AG09309 (cell line): ENCODE measurements around the gene FOXP1.

ENCODE experiments used
- DNase-seq: peaks from one replicate; pipeline ENCODE4 v3.0.0-alpha.2; 2010; ENCODE audit warnings: low read depth
- H3K4me3 ChIP-seq: 2 replicates; pipeline ENCODE4 v1.5.1; 2011; ENCODE audit warnings: mild to moderate bottlenecking, low read depth, low read length, moderate library complexity; ENCODE audit not compliant: control insufficient read depth
- CTCF ChIP-seq: IDR thresholded peaks from 2 replicates; pipeline ENCODE4 v1.5.1; 2011; ENCODE audit warnings: mild to moderate bottlenecking, low read depth, low read length, inconsistent platforms; ENCODE audit not compliant: insufficient read depth, control insufficient read depth; ENCODE audit errors: missing control alignments

Gene FOXP1

DNA sequence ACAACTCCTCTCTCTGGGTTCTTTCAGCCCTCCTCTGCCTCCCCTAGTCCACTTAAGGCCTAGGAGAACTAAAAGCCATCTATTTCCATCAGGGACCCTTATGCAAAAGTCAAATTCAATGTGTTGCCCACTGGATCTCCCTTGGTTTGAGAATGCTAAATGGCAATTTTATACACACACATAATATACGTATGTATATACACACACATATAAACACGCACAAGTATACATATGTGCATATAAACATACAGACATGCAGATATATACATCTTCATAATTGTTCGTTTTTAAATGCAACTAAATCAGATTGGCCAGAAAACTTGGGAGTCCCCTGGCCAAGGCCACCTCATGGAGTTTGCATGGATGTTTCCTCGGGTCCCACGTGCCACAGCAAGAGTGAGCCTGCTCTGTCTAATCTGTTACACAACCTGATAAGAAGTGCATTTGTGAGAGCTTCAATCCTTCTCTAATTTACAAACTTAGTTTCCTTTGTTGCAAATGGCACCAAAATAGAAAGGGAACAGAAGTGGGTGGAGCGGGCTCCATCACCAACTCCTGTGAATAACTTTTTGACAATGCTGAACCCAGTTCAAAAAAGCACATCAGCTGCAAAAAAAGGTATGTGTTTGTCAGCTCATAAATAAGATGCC lies 84.2 kb downstream of the FOXP1 start:
- H3K4me3 ChIP-seq: no peak overlapping the region
- TF ChIP-seq CTCF: no peak
- no peak for DNase-seq

DNA sequence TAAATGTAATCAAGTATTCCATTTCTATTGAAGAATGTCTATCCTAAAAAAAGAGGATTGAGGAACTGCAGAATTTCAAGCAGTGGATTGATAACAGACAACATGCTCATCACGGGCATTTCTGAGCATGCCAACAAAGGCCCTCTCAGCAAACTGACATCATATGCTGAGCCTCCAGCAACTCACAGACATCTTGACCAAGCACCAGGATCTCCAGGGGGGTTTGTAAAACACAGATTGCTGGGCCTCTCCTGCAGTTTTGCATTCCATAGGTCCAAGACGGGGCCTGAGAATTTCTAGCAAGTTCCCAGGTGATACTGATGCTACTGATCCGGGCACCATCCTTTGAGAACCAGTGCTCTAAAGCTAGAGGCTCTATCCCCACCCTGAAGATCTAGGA lies 85.0 kb downstream of the FOXP1 start:
- no peak overlapping the region for H3K4me3 ChIP-seq
- DNase-seq: no peak
- no peak for TF ChIP-seq CTCF

GRCh38 chr3:71497971-71498444 lies 85.5 kb downstream of the FOXP1 start:
- no peak for TF ChIP-seq CTCF
- no peak for DNase-seq
- no peak overlapping the region for H3K4me3 ChIP-seq

DNA sequence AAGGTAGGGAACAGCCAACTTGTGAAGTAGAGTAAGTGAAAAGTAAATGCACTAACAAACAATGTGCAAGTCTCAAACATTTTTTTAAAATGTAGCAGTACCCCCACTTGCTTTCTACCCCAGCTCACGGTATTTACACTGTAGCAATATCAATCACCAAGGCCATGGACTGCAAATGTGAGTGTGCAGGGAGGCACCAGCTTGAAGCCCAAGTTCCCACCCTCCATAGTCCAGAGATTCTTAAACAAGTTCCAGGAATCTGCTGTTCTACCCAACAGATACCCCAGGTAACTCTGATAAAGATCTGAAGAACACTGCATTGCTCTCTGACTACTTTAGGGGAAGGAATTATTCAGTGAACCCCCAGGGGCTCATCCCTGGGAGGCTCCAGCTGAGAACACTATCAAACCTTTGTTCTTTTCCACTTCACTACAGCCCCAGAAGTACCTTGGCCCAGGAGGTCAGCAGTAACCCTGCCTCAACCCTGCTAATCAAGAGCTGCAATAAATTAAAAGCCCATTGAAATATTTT lies 86.1 kb downstream of the FOXP1 start:
- DNase-seq: no peak
- H3K4me3 ChIP-seq: no peak overlapping the region
- no peak for TF ChIP-seq CTCF

- no peak for TF ChIP-seq CTCF
- peak; percentile 83 for DNase-seq
- H3K4me3 ChIP-seq: peak overlapping the region; percentile 50
Measured at GRCh38 chr3:71495708-71496472, 87.6 kb downstream of the FOXP1 start.

DNA sequence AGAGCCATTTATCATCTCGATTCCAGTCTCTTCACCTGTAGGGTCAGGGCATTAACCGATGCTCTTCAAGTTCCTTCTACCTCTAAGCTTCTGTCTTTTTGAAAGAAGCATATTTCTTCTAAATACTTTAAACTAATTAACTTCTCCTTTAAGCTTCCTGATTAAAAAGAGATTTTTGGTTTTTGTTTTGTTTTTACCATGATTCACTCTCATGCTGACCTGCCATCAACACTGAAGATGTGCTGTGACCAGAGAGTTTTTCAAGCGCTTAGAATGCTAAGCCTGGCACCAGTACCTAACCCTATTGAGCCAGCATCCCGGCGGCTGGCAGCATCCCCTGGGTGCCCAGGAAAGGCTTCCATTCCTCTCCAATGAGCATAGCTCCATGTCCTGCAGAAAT lies 89.3 kb downstream of the FOXP1 start:
- TF ChIP-seq CTCF: no peak
- H3K4me3 ChIP-seq: no peak overlapping the region
- no peak for DNase-seq
